Measurements from ENCODE around the gene APOL6. TPM values are rescaled to one million over a fixed set of nuclear protein-coding genes. Genes with fewer than 3 reads are reported as not detected.

The APOL6 gene
- total and polyA plus RNA-seq, 8 donors = 7.7 to 49.2 (median 10.2) TPM

DNA sequence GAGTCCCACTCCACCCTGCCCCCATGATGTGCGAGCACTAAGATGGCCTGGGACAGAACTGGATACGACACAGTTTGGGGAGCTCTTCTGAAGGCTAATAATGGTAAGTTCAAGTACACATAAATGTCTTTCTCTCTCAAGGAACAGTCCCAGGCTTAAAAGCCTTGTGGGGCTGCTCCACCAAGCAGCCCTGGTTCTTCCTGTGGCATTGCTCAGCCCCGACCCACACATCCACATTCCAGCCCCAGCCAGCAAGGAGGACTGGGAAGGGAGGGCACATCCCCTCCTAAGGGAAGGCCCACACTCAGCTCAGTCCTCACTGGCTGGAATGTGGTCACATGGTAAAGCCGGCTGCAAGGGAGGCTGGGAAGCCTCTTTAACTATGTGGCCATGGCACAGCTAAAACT lies 17.9 kb upstream of the APOL6 start:
- Histone ChIP-seq H3K27ac (peak overlapping the region in 1 of 2 donors; percentile 45), H3K27me3 (no peaks in the 10 kb centered on the region), H3K36me3 (no peaks in the 10 kb centered on the region), H3K4me1 (peaks cover 0 to 31% of the 10 kb centered on the region in 2 donors), H3K9me3 (no peaks in the 10 kb centered on the region), H3K4me3 (no peak overlapping the region)
- intact Hi-C loops (cut with DNase I) = no loop called here
- DNase-seq (peak in 1 of 4 donors; percentile 23), ATAC-seq (no peak)
- TF ChIP-seq, protein P1, sequence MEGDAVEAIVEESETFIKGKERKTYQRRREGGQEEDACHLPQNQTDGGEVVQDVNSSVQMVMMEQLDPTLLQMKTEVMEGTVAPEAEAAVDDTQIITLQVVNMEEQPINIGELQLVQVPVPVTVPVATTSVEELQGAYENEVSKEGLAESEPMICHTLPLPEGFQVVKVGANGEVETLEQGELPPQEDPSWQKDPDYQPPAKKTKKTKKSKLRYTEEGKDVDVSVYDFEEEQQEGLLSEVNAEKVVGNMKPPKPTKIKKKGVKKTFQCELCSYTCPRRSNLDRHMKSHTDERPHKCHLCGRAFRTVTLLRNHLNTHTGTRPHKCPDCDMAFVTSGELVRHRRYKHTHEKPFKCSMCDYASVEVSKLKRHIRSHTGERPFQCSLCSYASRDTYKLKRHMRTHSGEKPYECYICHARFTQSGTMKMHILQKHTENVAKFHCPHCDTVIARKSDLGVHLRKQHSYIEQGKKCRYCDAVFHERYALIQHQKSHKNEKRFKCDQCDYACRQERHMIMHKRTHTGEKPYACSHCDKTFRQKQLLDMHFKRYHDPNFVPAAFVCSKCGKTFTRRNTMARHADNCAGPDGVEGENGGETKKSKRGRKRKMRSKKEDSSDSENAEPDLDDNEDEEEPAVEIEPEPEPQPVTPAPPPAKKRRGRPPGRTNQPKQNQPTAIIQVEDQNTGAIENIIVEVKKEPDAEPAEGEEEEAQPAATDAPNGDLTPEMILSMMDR (IDR thresholded peaks at IDR 0.05) = no peak

DNA sequence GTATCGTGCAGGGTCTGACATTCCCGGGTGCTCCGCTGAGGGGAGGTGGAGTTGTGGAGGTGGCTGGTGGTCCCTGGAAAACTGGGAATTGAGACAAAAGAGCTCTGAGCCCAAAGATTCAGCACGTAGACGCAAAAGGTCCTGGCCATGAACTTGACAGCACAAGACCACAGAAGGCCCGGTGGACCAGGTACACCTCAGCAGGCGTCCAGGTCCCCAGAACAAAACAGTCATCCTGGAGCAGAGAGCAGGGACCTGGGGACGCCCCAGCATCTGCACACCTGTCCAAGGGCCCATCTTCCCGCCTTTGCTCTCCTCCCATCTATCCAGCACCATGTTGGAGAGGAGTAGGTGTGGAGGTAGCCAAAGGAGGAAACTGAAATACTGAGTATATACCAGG lies 17.4 kb upstream of the APOL6 start:
- no peak for ATAC-seq
- Histone ChIP-seq H3K4me1 (peaks cover 0 to 31% of the 10 kb centered on the region in 2 donors), H3K27me3 (no peaks in the 10 kb centered on the region), H3K9me3 (no peaks in the 10 kb centered on the region), H3K4me3 (no peak overlapping the region), H3K27ac (no peak overlapping the region), H3K36me3 (no peaks in the 10 kb centered on the region)
- DNase-seq = peak in 1 of 4 donors; percentile 19
- intact Hi-C loops (cut with DNase I) = no loop called here
- TF ChIP-seq, protein P1 (IDR thresholded peaks at IDR 0.05) = no peak

DNA sequence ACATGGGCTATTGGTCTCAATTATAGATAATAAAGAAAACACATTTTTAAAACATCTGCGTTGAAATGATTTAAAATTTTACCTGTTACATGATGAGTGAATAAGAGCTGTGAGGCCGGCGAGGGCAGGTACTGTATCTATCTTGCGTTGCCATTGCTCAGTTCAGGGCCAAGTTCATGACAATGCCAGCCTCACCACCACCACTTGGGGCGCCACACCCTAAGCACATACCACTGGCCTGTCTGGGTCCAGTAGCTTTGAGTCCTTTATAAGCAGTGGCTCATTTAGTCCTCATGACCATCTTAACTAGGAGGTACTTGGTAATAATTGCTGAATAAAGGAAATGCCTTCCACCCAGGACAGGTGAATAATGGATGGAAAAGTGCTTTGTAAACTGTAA lies 16.6 kb upstream of the APOL6 start:
- Histone ChIP-seq H3K27me3 (no peaks in the 10 kb centered on the region), H3K9me3 (no peaks in the 10 kb centered on the region), H3K4me1 (peaks cover 0 to 31% of the 10 kb centered on the region in 2 donors), H3K36me3 (no peaks in the 10 kb centered on the region), H3K27ac (no peak overlapping the region), H3K4me3 (no peak overlapping the region)
- TF ChIP-seq, protein P1 (IDR thresholded peaks at IDR 0.05) = peak; percentile 20 to 51
- ATAC-seq (peak; percentile 9), DNase-seq (peak in 1 of 4 donors; percentile 51)
- intact Hi-C loops (cut with DNase I) = no loop called here

DNA sequence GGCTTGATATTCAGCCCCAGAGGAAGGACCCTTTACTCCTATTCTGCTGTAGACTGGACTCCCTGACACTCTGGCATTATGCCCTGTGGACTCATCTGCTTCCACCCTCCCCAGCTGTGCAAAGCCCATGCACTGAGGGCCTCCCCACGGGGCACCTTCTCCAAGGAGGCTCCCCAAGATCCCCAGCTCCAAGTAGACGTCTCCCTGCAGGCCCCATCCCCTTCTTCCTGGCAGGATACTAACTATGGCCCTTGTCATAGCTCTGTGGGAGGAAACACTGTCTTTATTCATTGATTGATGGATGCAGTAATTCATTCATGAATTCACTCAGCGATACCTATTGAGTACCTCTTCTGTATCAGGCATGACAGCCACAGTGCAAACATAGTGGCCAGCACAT lies 15.3 kb upstream of the APOL6 start:
- Histone ChIP-seq H3K27ac (no peak overlapping the region), H3K9me3 (no peaks in the 10 kb centered on the region), H3K36me3 (no peaks in the 10 kb centered on the region), H3K4me1 (peaks cover 2 to 27% of the 10 kb centered on the region in 2 donors), H3K4me3 (no peak overlapping the region), H3K27me3 (no peaks in the 10 kb centered on the region)
- ATAC-seq (no peak), DNase-seq (no peak)
- TF ChIP-seq, protein P1 (IDR thresholded peaks at IDR 0.05) = no peak
- intact Hi-C loops (cut with DNase I) = no loop called here

DNA sequence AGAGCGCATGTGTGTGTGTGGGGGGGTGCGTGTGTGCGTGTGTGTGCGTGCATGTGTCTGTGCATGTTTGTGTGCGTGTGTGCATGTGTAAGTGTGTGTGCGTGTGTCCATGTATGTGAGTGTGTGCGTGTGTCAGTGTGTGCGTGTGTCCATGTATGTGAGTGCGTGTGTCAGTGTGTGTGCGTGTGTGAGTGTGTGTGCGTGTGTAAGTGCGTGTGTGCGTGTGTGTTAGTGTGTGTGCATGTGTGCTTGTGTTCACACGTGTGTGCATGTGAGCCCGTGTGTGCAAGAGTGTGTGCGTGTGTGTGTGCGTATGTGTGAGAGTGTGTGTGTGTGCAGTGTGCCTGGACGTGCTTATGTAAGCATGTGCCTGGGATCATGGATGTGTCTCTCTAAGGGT lies 14.7 kb upstream of the APOL6 start:
- H3K27ac ChIP-seq = no peak overlapping the region
- no peak for DNase-seq
- no peaks in the 10 kb centered on the region for H3K36me3 ChIP-seq
- TF ChIP-seq, protein P1 (IDR thresholded peaks at IDR 0.05) = no peak
- H3K27me3 ChIP-seq = no peaks in the 10 kb centered on the region
- intact Hi-C loops (cut with DNase I) = no loop called here
- no peak for ATAC-seq
- H3K4me1 ChIP-seq = peaks cover 8 to 30% of the 10 kb centered on the region in 2 donors
- no peak overlapping the region for H3K4me3 ChIP-seq
- no peaks in the 10 kb centered on the region for H3K9me3 ChIP-seq
